Neural crest cell (in vitro differentiated cells): ENCODE measurements around the gene FLRT1. TPM values are rescaled to one million over a fixed set of nuclear protein-coding genes. Genes with fewer than 3 reads are reported as not detected.
A peak's percentile ranks its signal among the peaks of the same experiment; 100 is the strongest.
"Not testable (repeated sequence)": the region's sequence is repeated elsewhere in the genome, so short reads cannot be mapped to it uniquely, and the experiment has no call there.

ENCODE experiments used
- DNase-seq: peaks from one replicate; pipeline ENCODE4 v3.0.0; 2021; ENCODE audit warnings: low read depth, mixed read lengths, low spot score
- H3K27ac Mint-ChIP-seq: one replicate; pipeline ENCODE4 v1.8.0; 2021; ENCODE audit warnings: mild to moderate bottlenecking, mixed read lengths; ENCODE audit not compliant: unreplicated experiment
- H3K27me3 Mint-ChIP-seq: 2 replicates; pipeline ENCODE4 v1.8.0; 2021; ENCODE audit warnings: low read depth, mild to moderate bottlenecking, mixed read lengths
- H3K36me3 Mint-ChIP-seq: 2 replicates; pipeline ENCODE4 v1.8.0; 2021; ENCODE audit warnings: low read depth, mild to moderate bottlenecking, mixed read lengths
- H3K4me1 Mint-ChIP-seq: 2 replicates; pipeline ENCODE4 v1.8.0; 2021; ENCODE audit warnings: mixed read lengths
- H3K4me3 Mint-ChIP-seq: one replicate; pipeline ENCODE4 v1.8.0; 2021; ENCODE audit warnings: mild to moderate bottlenecking, mixed read lengths
- H3K9me3 Mint-ChIP-seq: 2 replicates; pipeline ENCODE4 v1.8.0; 2021; ENCODE audit warnings: mixed read lengths
- total RNA-seq: library from RNA; stranded (reverse); gene quantifications from 2 replicates; pipeline ENCODE4 v1.2.1, GENCODE V29; 2021
- TF ChIP-seq, protein P1 (sequence below): fragments of 200-600 bp; sonication (generic); conservative IDR thresholded peaks from 2 replicates; pipeline ENCODE4 v1.5.0; 2021; ENCODE audit warnings: antibody characterized with exemption, mild to moderate bottlenecking

FLRT1 gene
- total RNA-seq, 1 donor from 2014 or later = 3.0 TPM

DNA sequence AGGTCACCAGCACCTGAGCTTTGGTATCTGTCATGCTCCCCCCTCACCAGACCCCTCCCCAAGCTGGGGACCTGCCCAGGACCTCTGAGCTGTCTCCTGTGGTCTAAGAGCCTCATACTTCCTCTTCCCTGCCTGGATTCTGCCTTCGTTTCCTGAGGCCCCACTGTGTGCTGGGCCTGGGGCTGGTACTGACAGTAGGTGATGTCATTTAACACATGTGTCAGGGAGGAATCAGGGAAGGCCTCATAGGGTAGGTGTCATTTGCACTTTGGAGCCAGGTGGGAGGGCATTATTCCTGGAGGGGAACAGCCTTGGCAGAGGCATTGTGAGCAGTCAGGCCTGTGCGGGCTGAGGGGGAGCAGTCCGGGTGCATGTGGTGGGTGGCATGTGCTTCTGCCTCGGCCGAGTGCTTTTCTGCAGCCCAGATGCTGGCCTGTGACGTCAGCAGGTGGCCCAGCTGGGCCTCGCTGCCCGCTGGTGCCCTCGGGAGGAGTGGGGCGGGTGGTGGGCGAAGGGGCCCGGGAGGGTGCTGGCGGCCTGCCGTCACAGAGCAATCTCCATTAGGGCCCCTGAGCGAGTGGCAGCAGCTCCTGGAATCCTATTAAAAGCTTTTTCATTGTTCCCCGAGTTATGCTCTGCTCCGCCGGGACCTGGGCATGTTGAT is 9.1 kb downstream of the FLRT1 start:
- DNase-seq = no peak
- no peaks in the 10 kb centered on the region for H3K36me3 Mint-ChIP-seq
- TF ChIP-seq, protein P1, sequence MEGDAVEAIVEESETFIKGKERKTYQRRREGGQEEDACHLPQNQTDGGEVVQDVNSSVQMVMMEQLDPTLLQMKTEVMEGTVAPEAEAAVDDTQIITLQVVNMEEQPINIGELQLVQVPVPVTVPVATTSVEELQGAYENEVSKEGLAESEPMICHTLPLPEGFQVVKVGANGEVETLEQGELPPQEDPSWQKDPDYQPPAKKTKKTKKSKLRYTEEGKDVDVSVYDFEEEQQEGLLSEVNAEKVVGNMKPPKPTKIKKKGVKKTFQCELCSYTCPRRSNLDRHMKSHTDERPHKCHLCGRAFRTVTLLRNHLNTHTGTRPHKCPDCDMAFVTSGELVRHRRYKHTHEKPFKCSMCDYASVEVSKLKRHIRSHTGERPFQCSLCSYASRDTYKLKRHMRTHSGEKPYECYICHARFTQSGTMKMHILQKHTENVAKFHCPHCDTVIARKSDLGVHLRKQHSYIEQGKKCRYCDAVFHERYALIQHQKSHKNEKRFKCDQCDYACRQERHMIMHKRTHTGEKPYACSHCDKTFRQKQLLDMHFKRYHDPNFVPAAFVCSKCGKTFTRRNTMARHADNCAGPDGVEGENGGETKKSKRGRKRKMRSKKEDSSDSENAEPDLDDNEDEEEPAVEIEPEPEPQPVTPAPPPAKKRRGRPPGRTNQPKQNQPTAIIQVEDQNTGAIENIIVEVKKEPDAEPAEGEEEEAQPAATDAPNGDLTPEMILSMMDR = no peak
- no peaks in the 10 kb centered on the region for H3K9me3 Mint-ChIP-seq
- H3K4me3 Mint-ChIP-seq = no peak overlapping the region
- peaks cover 39% of the 10 kb centered on the region for H3K4me1 Mint-ChIP-seq
- H3K27me3 Mint-ChIP-seq = peaks cover 10% of the 10 kb centered on the region
- H3K27ac Mint-ChIP-seq = no peak overlapping the region

DNA sequence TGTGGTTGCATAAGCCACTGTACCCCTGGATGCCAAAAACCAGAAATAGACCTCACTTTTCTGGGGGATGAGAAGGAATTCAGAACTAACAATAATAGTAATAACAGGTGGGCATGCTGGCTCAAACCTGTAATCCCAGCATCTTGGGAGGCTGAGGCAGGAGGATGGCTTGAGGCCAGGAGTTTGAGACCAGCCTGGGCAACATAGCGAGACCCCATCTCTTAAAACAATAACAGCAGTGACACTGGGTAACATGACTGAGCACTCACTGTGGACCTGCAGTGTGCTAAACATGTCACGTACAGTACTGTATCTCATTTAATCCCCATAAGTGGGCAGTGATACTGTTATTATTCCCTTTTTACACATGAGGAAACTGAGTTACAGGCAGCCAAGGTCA is 10.0 kb downstream of the FLRT1 start:
- Mint-ChIP-seq H3K36me3 (no peaks in the 10 kb centered on the region), H3K27ac (no peak overlapping the region), H3K9me3 (no peaks in the 10 kb centered on the region), H3K27me3 (peaks cover 4% of the 10 kb centered on the region), H3K4me1 (peaks cover 35% of the 10 kb centered on the region), H3K4me3 (no peak overlapping the region)
- TF ChIP-seq, protein P1 = no peak
- DNase-seq = no peak

DNA sequence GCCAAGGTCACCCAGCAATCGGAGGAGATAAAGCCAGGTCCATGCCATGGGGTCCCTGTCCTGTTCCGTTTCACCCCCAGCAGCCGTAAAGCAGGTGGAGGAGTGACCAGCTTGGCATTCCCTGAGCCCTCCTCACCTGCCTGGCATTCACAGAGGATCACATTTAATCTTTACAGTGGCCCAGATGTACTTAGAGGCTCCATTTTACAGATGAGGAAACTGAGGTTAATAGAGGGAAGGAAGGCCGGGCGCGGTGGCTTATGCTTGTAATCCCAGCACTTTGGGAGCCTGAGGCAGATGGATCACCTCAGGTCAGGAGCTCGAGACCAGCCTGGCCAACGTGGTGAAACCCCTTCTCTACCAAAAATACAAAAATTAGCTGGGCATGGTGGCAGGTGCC is 11.6 kb downstream of the FLRT1 start:
- H3K4me1 Mint-ChIP-seq = peaks cover 26% of the 10 kb centered on the region
- H3K36me3 Mint-ChIP-seq, H3K9me3 Mint-ChIP-seq, DNase-seq, H3K4me3 Mint-ChIP-seq, H3K27me3 Mint-ChIP-seq: not testable (repeated sequence)
- peak overlapping the region; percentile 92 for H3K27ac Mint-ChIP-seq

DNA sequence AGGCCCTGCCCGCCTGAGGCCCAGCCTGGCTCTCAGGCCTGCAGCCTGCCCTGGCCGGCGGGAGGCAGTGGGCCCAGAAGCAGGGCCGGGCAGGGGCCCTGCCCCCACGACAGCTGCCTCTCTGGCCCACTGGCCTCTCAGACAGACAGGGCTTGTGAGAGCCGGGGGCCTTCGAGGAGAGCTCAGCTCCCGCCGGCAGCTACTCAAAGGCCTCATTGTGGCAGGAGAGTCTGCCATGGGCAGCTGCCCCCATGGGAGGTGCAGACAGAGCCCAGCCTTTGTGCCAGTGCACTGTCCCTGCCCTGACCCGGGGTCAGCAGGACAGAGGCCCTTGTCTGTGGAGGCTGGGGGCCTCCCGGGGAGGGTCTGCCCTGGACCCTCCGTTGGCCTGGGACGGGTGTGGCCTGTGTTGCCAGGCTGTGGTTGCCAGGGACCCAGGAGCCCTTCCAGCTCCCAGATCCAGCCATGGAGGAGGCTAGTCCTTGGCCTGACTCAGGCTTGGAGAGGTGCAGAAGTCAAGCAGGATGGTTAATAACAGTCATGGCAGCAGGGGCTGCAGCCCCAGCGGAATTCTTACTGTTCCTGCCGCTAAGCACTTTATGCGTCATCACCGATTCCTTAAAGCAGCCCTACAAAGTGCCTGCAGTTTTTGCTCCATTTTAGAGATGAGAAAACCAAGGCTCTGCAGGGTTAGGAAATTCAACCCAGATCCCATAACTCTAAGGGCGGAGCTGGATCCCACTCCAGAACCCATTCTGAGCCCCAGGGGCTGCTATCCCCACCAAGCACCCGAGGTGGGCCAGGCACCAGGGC is 12.5 kb downstream of the FLRT1 start:
- no peaks in the 10 kb centered on the region for H3K9me3 Mint-ChIP-seq
- peak; percentile 66 for DNase-seq
- peak overlapping the region; percentile 92 for H3K27ac Mint-ChIP-seq
- H3K4me3 Mint-ChIP-seq = peak overlapping the region; percentile 49
- no peaks in the 10 kb centered on the region for H3K27me3 Mint-ChIP-seq
- H3K4me1 Mint-ChIP-seq = peaks cover 22% of the 10 kb centered on the region
- H3K36me3 Mint-ChIP-seq = no peaks in the 10 kb centered on the region
- TF ChIP-seq, protein P1 = no peak

DNA sequence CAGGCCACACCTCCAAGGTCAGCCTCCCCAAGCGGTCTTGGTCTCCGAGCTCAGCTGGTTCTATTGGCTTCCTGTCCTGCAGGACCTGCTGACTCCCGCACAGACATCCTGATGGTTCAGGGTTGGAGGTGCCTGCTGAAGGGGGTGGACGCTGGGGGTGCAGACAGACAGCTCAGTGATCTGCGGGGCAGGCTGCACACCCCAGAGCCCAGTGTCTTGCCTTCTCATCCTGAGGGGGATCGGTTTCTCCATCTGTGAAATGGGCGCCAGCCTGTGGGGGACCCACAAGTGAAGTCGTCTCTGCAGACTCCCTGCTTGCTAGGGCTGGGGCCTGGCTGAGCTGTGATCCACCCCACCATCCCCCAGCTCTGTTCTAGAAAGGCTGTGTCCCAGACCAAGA is 13.8 kb downstream of the FLRT1 start:
- TF ChIP-seq, protein P1 = no peak
- Mint-ChIP-seq H3K27ac (no peak overlapping the region), H3K27me3 (no peaks in the 10 kb centered on the region), H3K4me3 (no peak overlapping the region), H3K4me1 (peaks cover 29% of the 10 kb centered on the region), H3K9me3 (no peaks in the 10 kb centered on the region), H3K36me3 (no peaks in the 10 kb centered on the region)
- DNase-seq = no peak

DNA sequence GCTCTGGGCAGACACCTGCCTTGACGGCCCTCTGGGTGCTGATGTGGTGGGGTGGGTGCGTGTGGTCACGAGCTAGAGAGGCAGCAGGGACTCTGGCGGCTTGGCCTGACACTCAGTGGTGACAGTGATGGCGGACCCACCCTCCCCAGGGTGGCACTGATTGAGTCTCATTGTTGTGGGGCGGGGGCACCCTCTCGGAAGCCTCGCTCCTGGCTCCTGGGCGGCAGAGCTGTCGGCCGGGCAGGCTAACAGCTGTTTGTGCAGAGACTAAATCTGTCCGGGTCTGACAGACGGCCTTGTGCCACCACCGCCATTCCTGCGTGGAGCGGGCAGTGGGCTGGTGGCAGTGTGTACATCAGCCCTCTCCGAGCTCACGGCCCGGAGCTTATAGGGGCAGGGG is 15.6 kb downstream of the FLRT1 start:
- H3K27me3 Mint-ChIP-seq = peaks cover 5% of the 10 kb centered on the region
- no peaks in the 10 kb centered on the region for H3K9me3 Mint-ChIP-seq

More for the DNA sequence above, 15.6 kb downstream of the FLRT1 start:
- H3K4me1 Mint-ChIP-seq = peaks cover 41% of the 10 kb centered on the region
- H3K27ac Mint-ChIP-seq = no peak overlapping the region
- TF ChIP-seq, protein P1 = no peak
- no peaks in the 10 kb centered on the region for H3K36me3 Mint-ChIP-seq
- no peak for DNase-seq
- H3K4me3 Mint-ChIP-seq = no peak overlapping the region
